Osteocyte (in vitro differentiated cells): ENCODE measurements around the gene KRT3. TPM values are rescaled to one million over a fixed set of nuclear protein-coding genes. Genes with fewer than 3 reads are reported as not detected.

ENCODE experiments used
- DNase-seq: peaks from one replicate; pipeline ENCODE4 v3.0.0; 2021; ENCODE audit warnings: mixed read lengths; ENCODE audit not compliant: unreplicated experiment; ENCODE audit errors: extremely low spot score
- H3K27ac Mint-ChIP-seq: one replicate; pipeline ENCODE4 v1.8.0; 2021; ENCODE audit warnings: mild to moderate bottlenecking, mixed read lengths; ENCODE audit not compliant: unreplicated experiment
- H3K27me3 Mint-ChIP-seq: one replicate; pipeline ENCODE4 v1.8.0; 2021; ENCODE audit warnings: mixed read lengths; ENCODE audit not compliant: unreplicated experiment
- H3K36me3 Mint-ChIP-seq: one replicate; pipeline ENCODE4 v1.8.0; 2021; ENCODE audit warnings: mixed read lengths; ENCODE audit not compliant: unreplicated experiment
- H3K4me1 Mint-ChIP-seq: one replicate; pipeline ENCODE4 v1.8.0; 2021; ENCODE audit warnings: mixed read lengths; ENCODE audit not compliant: unreplicated experiment
- H3K4me3 Mint-ChIP-seq: one replicate; pipeline ENCODE4 v1.8.0; 2021; ENCODE audit warnings: mild to moderate bottlenecking, moderate library complexity, mixed read lengths; ENCODE audit not compliant: unreplicated experiment
- H3K9me3 Mint-ChIP-seq: one replicate; pipeline ENCODE4 v1.8.0; 2021; ENCODE audit warnings: mixed read lengths; ENCODE audit not compliant: unreplicated experiment
- total RNA-seq: library from RNA; stranded (reverse); gene quantifications from 2 replicates; pipeline ENCODE4 v1.2.1, GENCODE V29; 2021
- TF ChIP-seq, protein P1 (sequence below): fragments of 200-600 bp; sonication (generic); IDR thresholded peaks from 2 replicates; pipeline ENCODE4 v1.5.0; 2021; ENCODE audit warnings: antibody characterized with exemption, mild to moderate bottlenecking, moderate library complexity

KRT3 gene
- total RNA-seq, 1 donor from 2014 or later, result not detected

DNA sequence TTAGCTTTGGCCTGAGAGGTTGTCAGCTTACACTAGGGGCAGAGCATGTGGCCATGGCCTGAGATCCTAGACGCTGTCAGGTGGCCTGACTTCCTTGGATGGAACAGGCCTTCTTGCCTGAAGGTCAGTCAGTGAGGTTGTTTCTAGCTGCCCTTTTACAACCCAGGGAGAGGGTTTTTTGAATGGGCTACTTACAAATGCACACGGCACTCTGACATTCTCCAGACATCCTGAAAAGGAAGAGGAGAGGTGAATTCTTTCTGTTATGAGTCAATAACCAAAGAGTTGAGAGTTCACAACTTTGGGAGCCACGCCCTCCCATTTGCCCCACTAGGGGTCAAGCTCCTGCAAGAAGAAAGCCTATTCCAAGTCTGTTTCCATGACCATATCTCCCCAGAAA is 26.6 kb downstream of the KRT3 start:
- Mint-ChIP-seq H3K36me3 (no peaks in the 10 kb centered on the region), H3K27ac (no peak overlapping the region), H3K27me3 (peaks cover 55% of the 10 kb centered on the region), H3K4me3 (no peak overlapping the region), H3K4me1 (no peaks in the 10 kb centered on the region), H3K9me3 (no peaks in the 10 kb centered on the region)
- no peak for DNase-seq
- TF ChIP-seq, protein P1, sequence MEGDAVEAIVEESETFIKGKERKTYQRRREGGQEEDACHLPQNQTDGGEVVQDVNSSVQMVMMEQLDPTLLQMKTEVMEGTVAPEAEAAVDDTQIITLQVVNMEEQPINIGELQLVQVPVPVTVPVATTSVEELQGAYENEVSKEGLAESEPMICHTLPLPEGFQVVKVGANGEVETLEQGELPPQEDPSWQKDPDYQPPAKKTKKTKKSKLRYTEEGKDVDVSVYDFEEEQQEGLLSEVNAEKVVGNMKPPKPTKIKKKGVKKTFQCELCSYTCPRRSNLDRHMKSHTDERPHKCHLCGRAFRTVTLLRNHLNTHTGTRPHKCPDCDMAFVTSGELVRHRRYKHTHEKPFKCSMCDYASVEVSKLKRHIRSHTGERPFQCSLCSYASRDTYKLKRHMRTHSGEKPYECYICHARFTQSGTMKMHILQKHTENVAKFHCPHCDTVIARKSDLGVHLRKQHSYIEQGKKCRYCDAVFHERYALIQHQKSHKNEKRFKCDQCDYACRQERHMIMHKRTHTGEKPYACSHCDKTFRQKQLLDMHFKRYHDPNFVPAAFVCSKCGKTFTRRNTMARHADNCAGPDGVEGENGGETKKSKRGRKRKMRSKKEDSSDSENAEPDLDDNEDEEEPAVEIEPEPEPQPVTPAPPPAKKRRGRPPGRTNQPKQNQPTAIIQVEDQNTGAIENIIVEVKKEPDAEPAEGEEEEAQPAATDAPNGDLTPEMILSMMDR, result no peak

DNA sequence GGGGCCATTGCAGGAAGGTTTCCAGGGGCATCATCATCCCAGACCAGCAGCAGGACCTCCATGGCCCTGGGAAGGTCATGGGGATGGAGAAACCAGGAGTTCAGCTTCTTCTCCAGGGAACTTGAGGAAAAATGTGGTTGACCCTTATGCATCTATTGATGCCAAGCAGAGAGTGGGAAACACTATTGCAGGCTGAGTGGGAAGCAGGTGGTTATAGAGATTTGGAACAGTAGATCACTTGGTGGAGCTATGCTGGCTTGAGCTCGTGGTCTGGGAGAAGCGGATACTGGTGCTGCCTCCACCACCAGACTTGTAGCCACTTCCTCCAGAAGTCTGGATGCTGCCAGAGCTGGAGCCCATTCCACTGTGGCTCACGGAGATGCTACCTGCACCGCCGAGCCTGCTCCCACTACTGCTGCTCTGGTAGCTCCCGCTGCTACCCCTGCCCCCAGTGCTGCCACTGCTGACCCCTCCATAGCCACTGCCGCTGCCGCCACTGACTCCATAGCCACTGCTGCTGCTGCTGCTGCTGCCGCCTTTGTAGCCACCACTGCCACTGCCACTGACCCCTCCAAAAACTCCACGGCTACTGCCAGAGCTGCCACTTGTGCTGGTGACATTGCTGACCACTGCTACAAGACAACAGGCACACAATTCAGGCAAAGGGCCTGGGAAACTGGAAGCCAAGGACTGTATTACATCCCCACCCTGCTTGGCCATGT is 27.3 kb downstream of the KRT3 start:
- no peaks in the 10 kb centered on the region for H3K36me3 Mint-ChIP-seq
- TF ChIP-seq, protein P1, result no peak
- H3K4me1 Mint-ChIP-seq, result no peaks in the 10 kb centered on the region
- H3K9me3 Mint-ChIP-seq, result no peaks in the 10 kb centered on the region
- DNase-seq, result no peak
- H3K4me3 Mint-ChIP-seq, result no peak overlapping the region
- H3K27ac Mint-ChIP-seq, result no peak overlapping the region
- peaks cover 60% of the 10 kb centered on the region for H3K27me3 Mint-ChIP-seq

DNA sequence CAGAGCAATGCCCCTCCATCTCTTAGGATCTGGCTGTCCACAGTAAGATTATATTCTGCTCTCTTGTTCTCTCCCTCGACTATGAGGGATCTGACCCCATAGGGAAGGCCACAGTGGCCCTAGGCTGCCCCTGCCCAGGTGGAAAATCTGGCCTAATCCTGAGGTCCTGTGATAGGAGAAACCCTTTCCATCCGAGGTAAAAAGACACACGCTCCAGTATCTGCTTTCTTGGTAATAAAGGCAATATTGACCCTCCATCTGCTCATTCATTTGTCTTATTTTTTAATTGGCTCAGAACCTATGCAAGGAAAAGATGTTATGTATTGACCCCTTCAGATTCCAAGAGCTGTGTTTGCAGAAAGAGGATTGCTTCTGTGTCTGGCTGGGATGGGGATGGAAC is 28.5 kb downstream of the KRT3 start:
- H3K4me3 Mint-ChIP-seq, result no peak overlapping the region
- TF ChIP-seq, protein P1, result no peak

DNA sequence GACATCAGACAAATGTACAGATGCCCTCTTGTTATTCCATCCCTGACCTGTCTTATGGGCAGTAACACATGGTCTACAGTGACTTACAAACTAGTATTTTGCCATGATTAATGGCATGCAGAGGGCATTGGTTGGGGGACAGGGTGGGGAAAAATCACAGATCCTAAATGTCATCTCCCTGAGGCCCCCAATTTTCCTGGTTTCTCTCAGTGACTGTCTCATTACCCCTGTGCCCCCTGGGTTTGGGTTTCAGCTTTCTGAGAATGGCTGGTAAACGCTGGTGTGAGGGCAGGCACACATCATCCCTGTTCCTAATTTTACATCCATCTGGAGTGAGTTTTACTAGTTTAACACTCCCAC is 28.9 kb downstream of the KRT3 start:
- no peak overlapping the region for H3K27ac Mint-ChIP-seq
- H3K36me3 Mint-ChIP-seq, result no peaks in the 10 kb centered on the region
- H3K27me3 Mint-ChIP-seq, result peaks cover 52% of the 10 kb centered on the region
- TF ChIP-seq, protein P1, result no peak
- no peaks in the 10 kb centered on the region for H3K4me1 Mint-ChIP-seq
- H3K9me3 Mint-ChIP-seq, result peaks cover 6% of the 10 kb centered on the region
- H3K4me3 Mint-ChIP-seq, result no peak overlapping the region
- DNase-seq, result no peak

More for the DNA sequence above, 28.5 kb downstream of the KRT3 start:
- peaks cover 3% of the 10 kb centered on the region for H3K9me3 Mint-ChIP-seq
- H3K27ac Mint-ChIP-seq, result no peak overlapping the region
- H3K27me3 Mint-ChIP-seq, result peaks cover 52% of the 10 kb centered on the region
- no peaks in the 10 kb centered on the region for H3K4me1 Mint-ChIP-seq
- no peak for DNase-seq
- no peaks in the 10 kb centered on the region for H3K36me3 Mint-ChIP-seq

DNA sequence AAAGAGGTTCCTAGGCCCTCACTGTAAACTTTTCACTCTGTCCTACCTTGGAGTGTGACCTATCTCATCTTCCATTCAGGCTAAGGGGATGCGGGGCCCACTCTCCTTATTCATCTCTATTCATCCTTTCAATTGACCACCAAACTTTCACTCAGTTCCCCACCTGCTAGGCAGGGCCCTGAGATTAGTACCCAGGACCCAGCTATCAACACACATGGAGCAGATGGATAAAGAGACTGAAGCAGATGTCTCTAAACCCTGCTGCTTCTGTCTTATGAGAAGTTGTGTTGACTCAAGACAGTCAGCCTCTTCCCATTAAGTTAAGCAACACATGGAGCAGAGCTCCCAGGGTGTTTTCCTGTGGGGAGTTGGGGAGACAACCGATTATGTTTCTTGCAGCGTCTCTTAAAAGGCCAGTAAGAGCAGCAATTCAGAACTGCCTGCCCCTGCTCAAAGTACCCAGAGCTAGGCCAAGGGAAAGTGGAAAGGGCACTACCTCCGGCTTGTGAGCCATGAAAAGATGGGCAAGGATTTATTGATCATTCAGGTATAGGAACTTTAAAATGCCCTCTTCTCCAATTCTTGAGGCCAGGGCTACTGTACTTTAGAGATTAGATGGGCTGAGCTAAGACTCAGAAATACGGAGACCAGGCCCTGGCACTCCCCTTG is 29.4 kb downstream of the KRT3 start:
- H3K4me3 Mint-ChIP-seq, result no peak overlapping the region
- H3K27me3 Mint-ChIP-seq, result peaks cover 52% of the 10 kb centered on the region
- peaks cover 6% of the 10 kb centered on the region for H3K9me3 Mint-ChIP-seq
- no peaks in the 10 kb centered on the region for H3K4me1 Mint-ChIP-seq
- TF ChIP-seq, protein P1, result no peak
- no peak overlapping the region for H3K27ac Mint-ChIP-seq
- no peak for DNase-seq
- no peaks in the 10 kb centered on the region for H3K36me3 Mint-ChIP-seq
